Neural crest cell (in vitro differentiated cells): ENCODE data around the gene YAP1. TPM values are rescaled to one million over a fixed set of nuclear protein-coding genes. Genes with fewer than 3 reads are reported as not detected.

ENCODE experiments used
- DNase-seq: peaks from one replicate; pipeline ENCODE4 v3.0.0; 2021; ENCODE audit warnings: low read depth, mixed read lengths, low spot score
- H3K27ac Mint-ChIP-seq: one replicate; pipeline ENCODE4 v1.8.0; 2021; ENCODE audit warnings: mild to moderate bottlenecking, mixed read lengths; ENCODE audit not compliant: unreplicated experiment
- H3K27me3 Mint-ChIP-seq: 2 replicates; pipeline ENCODE4 v1.8.0; 2021; ENCODE audit warnings: low read depth, mild to moderate bottlenecking, mixed read lengths
- H3K36me3 Mint-ChIP-seq: 2 replicates; pipeline ENCODE4 v1.8.0; 2021; ENCODE audit warnings: low read depth, mild to moderate bottlenecking, mixed read lengths
- H3K4me1 Mint-ChIP-seq: 2 replicates; pipeline ENCODE4 v1.8.0; 2021; ENCODE audit warnings: mixed read lengths
- H3K4me3 Mint-ChIP-seq: one replicate; pipeline ENCODE4 v1.8.0; 2021; ENCODE audit warnings: mild to moderate bottlenecking, mixed read lengths
- H3K9me3 Mint-ChIP-seq: 2 replicates; pipeline ENCODE4 v1.8.0; 2021; ENCODE audit warnings: mixed read lengths
- CTCF ChIP-seq: fragments of 200-600 bp; sonication (generic); conservative IDR thresholded peaks from 2 replicates; pipeline ENCODE4 v1.5.0; 2021; ENCODE audit warnings: antibody characterized with exemption, mild to moderate bottlenecking
- total RNA-seq: library from RNA; stranded (reverse); gene quantifications from 2 replicates; pipeline ENCODE4 v1.2.1, GENCODE V29; 2021

Gene YAP1
- total RNA-seq, 1 donor from 2014 or later: 142 TPM

- Mint-ChIP-seq H3K9me3 (no peaks in the 10 kb centered on the region), H3K4me1 (peaks cover 8% of the 10 kb centered on the region), H3K27me3 (no peaks in the 10 kb centered on the region), H3K36me3 (peaks cover 32% of the 10 kb centered on the region), H3K4me3 (no peak overlapping the region), H3K27ac (no peak overlapping the region)
- no peak for TF ChIP-seq CTCF
- no peak for DNase-seq
Measured at GRCh38 chr11:102216433-102217075, 106.3 kb downstream of the YAP1 start.

- Mint-ChIP-seq H3K36me3 (peaks cover 28% of the 10 kb centered on the region), H3K27me3 (no peaks in the 10 kb centered on the region)
- no peak for DNase-seq
Measured at GRCh38 chr11:102220728-102221467, 110.7 kb downstream of the YAP1 start.

DNA sequence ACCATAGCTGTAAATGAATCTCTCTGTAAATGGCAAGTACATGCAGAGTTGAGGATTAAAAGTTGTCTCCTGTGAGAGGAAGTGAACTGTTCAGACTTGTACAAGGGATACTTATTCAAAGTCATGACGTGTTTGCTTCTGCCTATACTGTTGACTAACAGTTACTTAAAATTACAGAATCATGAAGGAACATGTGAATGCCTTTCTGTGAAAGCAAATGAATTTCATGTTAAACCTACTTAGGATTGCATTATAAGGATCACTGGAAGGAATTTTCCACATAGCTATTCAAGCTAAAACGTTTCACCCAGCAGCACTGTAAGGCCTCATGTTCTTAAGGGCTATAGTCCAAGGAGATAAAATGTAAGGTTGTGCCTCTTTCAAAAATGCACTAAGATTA is 113.6 kb downstream of the YAP1 start:
- DNase-seq: no peak
- no peak for TF ChIP-seq CTCF
- H3K4me1 Mint-ChIP-seq: peaks cover 20% of the 10 kb centered on the region
- H3K36me3 Mint-ChIP-seq: peaks cover 25% of the 10 kb centered on the region
- H3K27ac Mint-ChIP-seq: no peak overlapping the region
- no peaks in the 10 kb centered on the region for H3K27me3 Mint-ChIP-seq
- H3K9me3 Mint-ChIP-seq: no peaks in the 10 kb centered on the region
- H3K4me3 Mint-ChIP-seq: no peak overlapping the region

More at GRCh38 chr11:102220728-102221467, 110.7 kb downstream of the YAP1 start:
- no peaks in the 10 kb centered on the region for H3K9me3 Mint-ChIP-seq
- H3K4me1 Mint-ChIP-seq: peaks cover 15% of the 10 kb centered on the region
- no peak overlapping the region for H3K27ac Mint-ChIP-seq
- no peak overlapping the region for H3K4me3 Mint-ChIP-seq
- TF ChIP-seq CTCF: no peak

DNA sequence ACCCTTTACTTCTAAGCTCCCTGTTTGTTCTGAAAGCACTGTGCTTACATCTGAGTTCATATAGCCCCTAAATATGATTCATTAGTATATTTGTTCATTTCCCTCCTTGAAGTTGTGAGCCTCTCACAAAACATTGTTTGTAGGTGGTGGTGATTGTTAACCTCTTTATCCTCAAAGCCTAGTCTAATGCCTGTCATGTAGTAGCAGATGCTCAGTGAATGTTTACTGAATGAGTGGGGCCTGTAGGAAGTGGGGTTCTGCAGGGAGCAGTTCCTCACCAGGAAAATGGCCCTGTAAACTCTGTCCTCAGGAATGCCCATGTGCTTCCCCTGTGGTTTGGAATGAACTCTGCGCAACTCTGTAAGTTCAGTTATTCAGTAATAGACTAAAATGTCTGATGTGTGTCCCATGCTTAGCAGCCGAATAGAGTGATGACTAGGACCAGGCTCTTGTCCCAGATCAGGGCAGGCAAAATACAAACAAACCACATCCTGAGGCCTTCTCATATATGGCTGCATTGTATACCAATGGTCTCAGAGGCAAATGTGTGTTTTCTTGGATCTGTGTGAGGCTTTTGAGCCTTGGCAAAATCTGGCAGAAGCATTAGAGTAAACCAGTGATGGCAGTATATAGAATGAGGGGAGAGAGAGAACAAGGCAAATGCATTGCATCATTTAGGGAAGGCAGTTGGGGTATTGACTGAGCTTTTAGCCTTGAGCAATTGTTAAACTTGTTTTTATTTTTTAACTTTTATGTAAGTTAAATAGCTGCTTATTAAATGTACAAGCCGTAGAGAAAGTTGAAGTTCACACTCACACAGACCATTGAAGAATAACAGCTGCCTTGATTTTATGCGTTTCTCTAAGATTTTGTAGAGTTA is 115.7 kb downstream of the YAP1 start:
- TF ChIP-seq CTCF: no peak

GRCh38 chr11:102226702-102227490 is 116.6 kb downstream of the YAP1 start:
- Mint-ChIP-seq H3K4me1 (peaks cover 45% of the 10 kb centered on the region), H3K9me3 (no peaks in the 10 kb centered on the region), H3K36me3 (peaks cover 21% of the 10 kb centered on the region), H3K4me3 (no peak overlapping the region), H3K27ac (no peak overlapping the region), H3K27me3 (no peaks in the 10 kb centered on the region)
- DNase-seq: no peak
- TF ChIP-seq CTCF: no peak

More for the DNA sequence above, 115.7 kb downstream of the YAP1 start:
- Mint-ChIP-seq H3K4me1 (peaks cover 37% of the 10 kb centered on the region), H3K27me3 (no peaks in the 10 kb centered on the region), H3K36me3 (peaks cover 19% of the 10 kb centered on the region), H3K9me3 (no peaks in the 10 kb centered on the region), H3K4me3 (no peak overlapping the region), H3K27ac (peak overlapping the region; percentile 38)
- DNase-seq: no peak
